Left hindlimb (tissue), 1 donor: Measurements from ENCODE around the gene DNER.
"Not testable (repeated sequence)": the region's sequence is repeated elsewhere in the genome, so short reads cannot be mapped to it uniquely, and the experiment has no call there.

Experiments
- DNase-seq: peaks from one replicate; pipeline ENCODE4 v3.0.0-alpha.2; 2018

Gene DNER

DNA sequence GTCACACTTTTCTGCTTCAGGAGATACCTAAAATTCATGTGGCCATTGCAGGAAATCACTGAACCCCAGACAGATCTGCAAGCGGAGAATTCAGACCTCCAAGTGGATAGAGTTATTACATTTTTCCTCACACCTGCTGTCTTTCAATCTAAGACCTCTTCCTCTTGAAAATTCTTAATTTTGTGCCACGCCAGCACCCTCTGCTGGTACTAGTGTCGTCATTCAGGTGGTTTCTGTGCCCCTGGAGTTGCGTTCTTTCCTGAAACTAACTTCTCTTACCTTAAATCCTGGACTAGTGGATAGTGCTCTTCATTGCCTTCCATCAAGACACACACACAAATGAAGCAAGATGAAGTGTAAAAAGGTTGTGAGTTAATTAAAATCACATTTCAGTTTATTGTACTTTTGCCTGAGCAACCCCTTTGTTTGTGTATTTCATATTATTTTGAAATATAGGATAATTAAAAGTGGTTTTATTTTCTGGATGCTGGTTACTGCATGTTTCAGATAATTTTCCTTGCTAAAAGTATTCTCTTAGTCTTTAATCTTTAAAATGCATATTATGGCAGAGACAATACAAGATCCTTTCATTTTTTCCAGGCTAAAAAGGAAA is 1.6 kb upstream of the DNER start:
- no peak for DNase-seq

DNA sequence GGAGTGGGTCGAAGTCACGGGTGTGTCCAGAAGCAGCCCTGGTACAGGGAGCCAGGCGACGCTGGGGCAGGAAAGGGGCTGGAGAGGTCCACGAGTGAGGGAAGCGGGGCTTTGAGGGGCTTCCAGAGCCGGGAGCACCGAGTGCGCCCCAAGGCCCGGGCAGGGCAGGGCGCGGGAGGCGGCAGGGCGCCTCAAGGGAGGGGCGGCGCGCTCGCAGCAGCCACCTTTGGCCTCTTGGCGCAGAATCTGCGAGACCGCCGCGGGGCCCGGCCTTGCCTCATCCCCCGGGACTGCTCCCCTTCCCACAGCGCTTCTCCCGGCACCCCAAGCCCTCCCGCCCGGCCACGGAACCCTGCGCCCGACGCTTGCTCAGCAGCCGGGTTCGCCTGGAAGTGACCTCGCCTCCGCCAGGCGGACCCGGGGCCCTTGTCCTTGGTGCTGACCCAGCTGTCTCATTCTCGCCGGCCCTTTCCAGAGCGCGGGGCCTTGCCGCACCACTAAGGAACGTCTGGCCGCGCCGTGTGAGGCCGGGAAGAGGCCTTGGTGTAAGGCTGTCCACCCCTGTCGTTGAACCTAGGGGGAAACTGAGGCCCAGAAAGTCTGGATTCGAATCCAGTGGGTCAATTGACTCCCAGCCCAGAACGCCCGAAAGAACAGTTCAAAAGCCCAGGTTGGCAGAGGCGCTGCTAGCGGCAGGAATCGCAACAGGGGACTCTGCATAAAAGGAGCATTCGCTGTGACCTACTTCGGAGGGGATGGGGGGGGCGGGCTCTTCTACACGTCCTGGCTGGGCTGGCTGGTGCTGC is 584 bp upstream of the DNER start:
- DNase-seq, result peak; percentile 74

DNA sequence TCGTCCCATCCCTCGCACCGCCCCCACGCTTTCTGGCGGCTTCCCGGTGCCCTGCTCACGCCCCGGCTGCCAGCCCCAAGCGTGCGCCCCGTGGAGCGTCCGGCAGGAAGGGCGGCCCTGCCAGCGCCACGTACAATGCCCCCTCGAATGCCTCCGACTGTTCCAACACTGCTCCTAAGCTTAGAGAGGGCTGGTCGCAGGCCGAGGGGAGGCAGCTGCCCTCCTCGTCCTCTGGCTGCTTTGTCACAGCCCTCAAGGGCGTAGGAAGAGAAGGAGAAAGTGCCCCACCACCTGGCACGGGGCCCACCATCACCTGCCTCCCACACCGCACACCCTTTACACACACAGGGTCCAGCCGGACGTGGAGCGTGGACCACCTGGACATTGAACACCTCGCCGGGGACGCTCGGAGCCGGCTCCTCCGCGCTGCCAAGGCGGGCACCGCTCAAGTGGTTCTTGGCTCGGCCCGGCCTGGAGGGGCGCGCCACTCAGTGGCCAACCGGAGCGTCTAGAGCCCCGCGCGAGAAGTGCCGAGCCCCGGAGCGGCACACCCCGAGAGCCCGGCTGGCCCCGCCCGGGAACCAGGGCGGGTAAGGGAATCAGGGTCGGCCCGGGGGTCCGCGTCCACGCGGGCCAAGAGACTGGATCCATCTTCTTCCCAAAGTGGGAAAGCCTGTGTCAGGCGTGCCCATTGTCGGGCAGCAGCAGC is 830 bp downstream of the DNER start:
- DNase-seq, result peak; percentile 35

DNA sequence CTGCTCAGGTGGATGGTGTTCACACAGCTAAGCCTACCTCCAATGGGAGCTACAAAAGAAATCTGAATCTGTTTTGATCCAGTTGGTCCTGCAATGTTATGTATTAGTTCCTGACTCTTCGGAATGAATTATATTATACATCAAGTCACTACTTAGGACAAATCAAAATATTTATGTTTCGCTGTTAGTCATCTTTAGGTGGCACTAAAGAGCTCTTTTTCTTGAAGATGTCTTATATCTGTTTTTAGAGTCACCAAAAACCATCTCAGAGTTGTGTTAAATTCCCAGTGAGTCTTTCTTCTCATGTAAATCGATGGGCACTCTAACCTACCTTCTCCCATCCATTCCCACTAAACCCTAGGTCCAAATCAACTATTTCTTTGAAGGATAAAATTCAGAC is 2.2 kb downstream of the DNER start:
- DNase-seq, result no peak

DNA sequence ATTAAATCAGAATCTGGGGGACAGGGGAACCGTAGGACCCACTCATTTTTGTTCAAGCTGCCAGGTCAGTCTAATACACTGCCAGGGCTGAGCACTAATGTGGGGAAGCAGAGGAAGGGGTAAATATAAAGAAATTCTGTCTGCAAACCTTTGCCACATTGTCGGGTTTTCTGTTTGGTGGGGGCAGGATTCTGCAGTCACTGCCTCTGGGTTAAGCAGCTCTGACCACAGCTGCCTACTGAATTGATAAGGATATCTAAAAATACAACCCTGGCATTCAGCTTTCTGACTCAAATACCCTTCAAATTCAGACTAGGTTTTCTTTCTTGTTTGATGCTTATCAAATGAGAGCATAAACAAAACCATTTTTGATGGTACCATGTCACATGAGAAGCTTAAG is 6.0 kb downstream of the DNER start:
- no peak for DNase-seq

DNA sequence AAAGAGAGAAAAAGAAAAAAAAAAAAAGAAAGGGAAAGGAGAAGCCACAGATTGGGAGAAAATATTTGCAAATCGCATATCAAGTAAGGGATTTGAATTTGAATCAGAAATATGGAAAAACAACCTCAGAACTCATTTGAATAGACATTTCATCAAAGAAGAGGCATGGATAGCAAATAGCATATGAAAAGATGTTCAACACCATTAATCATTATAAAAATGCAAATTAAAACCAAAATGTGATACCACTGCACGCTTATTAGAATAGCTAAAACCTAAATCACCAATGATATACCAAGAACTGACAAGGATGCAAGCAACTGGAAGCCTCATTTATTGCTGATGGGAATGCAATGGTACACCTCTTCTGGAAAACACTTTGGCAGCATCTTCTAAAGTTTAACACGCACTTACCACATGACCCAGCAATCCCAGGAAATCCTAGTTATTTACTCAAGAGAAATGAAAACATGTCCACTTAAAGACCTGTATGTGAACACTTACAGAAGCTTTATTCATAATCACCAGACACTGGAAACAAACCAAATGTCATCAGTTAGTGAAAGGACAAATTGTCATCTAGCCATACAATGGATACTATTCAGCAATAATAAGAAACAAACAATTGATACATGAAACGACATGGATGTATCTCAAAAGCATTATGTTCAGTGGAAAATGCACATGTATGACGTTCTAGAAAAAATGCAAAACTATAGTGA is 10.3 kb downstream of the DNER start:
- DNase-seq, result no peak

DNA sequence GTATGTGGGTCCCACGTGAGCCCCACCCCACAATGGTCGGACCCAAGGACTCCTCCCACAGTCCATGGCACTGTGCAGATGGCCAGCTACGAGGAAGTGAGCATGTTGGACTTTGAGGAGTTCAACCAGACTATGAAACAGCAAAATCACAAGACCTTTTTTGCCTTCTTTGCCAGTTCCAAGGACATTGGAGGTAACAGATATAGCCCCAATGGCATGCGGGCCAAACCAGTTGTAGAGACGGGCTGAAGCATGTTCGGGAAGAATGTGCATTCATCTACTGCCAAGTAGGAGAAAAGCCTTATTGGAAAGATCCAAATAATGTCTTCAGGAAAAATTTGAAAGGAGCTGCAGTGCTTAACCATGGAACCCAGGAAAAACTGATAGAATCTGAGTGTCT is 12.6 kb downstream of the DNER start:
- no peak for DNase-seq

DNA sequence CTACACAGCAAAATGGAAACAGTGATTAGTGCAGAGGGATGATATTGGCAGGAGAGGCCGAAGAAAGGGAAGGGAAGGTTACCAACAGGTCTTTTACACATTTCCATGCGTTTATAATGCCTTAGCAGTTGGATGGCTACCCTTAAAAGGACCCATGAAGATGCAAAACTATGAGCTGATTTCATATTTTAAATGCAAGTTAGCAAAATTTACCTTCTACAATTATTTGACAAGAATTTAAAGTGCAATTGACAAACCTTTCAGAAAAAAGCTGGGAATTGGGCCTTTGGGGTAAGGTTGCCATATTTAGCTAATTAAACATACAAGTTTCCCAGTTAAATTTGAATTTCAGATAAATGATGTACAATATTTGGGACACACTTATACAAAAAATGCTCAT is 13.3 kb downstream of the DNER start:
- no peak for DNase-seq

DNA sequence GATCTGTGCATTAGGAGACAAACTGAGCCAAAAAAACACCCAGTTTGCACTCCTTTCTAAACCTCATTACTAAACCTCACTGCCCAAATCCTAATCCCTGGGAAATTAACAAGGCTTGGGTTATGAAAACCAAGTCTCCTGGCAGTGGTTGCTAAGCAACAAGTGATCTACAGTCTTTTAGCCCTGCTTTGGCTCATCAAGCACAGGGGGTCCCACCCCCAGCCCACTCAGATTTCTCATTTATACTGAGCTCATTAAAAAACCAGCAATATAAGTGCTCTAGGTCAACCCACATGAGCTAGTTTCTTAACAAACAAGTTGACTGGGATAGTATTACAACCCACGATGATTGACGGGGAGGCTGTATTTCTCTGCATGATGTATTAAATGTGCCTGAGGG is 18.4 kb downstream of the DNER start:
- DNase-seq, result no peak

DNA sequence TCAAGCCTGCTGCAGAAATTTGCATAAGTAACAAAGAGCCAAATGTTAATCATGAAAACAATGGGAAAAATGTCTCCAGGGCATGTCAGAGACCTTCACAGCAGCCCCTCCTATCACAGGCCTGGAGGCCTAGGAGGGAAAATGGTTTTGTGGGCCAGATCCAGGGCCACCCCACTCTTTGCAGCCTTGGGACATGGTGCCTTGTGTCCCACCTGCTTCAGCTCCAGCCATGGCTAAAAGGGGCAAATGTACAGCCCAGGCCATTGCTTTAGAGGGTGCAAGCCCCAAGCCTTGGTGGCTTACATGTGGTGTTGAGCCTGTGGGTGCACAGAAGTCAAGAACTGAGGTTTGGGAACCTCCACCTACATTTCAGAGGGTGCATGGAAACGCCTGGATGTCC is 20.5 kb downstream of the DNER start:
- DNase-seq, result not testable (repeated sequence)

DNA sequence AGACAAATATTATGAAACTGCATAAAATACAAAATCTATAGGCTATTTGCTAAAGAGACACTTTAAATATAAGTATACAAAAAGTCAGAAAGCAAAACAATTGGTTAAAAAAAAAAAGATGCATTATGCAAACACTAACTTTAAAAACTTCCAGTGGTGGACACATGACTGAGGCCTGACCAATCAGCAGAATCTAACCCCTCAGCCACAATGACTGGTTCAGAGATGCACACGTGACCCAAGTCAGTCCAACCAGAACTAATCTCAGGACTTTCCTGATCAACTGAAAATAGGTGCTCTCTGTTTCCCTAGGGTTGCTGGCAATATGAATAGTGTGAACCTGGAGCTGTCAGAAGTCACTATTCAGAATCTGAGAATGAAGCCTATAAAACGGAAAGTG is 22.7 kb downstream of the DNER start:
- DNase-seq, result no peak

DNA sequence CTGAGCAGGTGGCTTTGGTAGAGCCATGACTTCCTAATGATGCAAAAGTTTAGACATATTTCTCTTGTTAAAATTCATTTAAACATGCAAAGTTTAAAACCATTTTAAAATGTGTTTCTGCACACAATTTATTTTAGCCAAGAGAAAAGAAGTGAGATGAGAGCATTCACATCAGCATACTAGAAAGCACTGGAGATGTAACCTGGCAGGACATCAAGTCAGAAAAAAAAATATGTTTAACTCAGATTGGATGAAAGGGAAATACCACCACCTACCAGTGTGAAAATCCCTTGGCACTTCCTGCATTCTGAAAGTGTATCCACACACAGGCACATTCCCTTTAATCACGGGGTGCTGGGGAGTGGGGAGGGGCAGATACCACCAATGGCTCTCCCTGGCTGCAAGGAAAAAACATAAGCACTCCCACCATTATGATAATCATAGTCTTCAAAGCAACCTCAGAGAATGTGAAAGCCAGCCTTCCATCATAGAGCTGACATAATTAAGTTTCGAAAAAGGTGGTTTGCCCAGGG is 25.0 kb downstream of the DNER start:
- DNase-seq, result no peak

DNA sequence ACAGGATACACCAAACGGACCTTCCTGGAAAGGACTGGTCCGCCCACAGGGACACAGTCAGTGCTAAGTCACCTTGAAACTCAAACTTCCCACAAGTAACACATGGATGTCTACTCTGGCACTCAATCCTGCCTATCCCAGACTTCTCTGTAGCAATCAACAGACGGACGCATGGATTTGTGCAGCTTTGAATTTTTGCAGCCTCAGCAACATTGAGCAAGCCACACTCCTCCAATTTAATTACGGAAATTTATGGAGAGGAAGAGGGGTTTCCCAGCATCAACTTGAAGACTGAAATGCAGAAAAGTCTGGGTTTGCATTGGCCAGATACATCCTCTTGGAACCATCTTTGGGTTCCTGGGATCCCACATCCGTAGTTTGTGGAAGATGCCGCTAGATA is 26.2 kb downstream of the DNER start:
- no peak for DNase-seq

DNA sequence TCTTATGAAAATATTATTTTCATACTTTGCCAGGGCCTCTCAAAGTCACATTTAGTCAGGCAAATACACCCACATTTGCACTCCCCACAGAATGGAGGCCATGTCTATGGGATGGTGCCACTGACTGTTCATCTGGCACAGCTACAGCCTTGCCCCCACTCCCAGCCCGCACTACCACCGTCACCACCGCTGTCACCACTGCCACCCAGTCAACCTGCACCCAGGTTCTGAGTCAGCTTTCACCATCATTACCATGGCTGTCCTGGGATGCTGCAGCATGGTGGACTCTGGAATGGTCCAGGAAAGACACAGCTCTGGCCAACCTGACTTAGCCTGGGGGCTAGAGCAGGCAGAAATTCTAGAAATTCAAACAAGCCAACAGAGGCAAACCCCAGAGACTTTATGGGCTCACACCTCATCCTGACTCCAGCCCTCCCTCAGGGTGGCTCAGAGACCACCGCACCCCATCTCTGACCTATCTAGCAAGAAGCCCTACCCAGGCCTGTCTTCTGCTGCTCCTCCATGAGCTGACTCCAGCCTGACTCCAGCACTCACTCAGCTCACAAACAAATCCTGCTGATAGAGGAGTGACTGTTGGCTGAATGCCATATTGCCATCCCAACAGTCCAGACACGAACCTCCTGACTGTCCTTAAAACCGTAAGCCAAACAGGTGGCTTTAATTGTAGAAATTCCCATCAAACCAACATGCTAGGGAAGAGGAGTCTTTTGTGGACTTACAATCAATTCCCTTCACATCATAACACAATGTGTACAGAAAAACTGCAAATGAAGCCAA is 28.0 kb downstream of the DNER start:
- no peak for DNase-seq

DNA sequence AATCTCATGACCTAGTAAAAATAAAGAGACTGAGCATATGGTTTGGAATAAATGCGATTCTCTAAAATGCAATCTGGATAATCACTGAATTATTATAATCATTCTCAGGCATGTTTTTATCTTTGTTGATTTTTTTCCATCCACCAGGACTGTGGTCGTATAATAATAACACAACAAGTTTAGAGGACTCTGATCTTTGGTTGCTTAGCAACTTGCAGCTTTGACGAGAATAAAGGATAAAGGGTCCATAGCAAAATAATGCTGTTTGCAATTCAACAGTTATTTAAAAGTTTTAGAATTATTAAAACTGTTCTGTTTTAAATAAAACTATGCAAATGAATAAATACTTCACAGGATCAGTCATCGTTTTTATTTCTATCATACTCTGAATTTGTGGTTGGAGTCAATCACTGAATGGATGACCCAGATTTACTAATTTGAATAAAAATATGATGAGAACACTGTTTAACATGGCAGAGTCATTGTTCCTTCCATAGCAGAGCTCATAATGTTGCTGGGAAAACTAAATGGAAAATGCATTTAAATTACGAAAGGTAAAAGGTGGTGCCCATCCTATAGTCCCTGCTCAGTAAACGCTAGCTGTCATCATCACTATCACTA is 29.3 kb downstream of the DNER start:
- DNase-seq, result no peak

DNA sequence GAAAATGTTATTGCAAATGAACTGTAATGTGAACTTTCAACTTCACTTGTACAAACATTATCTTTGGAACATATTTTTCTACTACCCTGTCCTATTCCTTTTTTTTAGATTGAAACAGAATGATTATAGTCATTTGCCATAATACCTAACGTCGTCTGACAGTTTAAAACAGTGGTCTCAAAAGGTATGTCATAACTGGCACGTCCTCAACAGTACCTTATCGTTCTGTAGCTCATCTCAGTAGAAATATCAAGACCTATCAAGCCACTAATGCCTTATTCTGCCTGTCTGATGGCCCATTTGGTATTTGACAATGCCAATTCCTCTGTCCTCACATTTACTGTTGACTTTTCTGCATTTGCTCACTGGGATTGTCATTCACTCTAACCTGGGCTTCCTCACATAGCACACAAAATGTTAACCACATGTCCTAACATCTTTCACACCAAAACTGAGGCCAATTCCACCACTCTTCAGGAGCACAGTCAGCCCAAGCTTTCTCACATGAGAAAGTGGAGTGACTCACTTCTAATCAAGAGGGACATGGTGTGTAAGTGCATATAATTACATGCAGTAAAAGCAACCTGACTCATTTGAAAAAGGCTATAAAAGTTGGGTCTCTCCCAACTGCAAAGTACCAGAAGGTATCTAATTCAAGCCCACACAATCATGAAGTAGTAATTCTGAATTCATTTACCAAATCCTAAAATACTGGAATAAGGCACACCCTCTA is 34.8 kb downstream of the DNER start:
- DNase-seq, result no peak

DNA sequence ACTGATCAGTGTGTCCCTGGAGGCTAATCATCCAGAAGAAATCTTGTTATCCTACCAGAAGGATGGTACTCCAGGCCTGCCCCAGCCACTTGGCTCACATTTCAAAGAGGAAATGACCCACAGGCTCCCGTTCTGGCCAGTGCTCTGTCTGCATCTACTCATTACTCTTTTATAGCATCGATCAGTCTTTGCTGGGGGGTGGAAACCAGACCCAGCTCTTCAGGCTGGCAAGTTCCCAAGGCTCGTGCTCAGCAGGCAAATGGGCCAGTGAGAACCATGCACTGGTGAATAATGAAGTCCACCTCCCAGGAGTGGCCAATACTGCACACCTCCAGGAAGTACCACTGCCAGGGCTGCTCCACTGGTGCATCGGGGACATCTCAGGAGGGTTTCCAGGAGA is 38.8 kb downstream of the DNER start:
- no peak for DNase-seq

DNA sequence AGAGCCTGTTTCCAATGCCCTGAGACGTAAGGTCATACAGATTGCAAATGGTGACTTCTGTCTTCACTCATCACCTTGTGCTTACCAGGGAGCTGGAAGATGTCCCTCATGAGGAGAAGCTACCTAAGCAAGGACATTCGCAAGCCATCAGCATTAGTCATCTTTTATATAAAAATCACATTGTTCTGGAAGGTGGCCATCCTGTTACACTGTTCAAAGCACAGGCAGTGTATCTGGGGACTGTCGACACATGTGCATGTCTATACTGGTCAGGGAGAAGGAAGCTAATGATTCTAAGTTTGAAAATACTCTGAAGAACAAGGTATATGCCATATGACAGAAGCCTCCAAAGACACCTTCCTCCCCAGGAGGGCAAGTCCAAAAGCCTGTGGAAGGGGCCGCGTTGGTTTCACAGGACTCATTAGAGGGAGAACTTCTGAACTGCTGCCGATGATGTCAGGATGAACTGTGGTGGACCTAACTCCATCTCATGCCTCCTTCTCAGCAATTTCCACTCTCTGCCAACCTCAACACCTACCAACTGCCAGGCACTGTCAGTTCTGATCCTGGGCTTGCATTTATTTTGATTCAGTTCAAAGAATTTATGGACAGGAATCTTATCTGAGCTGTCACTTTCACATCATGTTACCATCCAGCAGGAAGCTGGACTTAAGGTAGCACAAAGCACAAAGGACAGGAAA is 39.4 kb downstream of the DNER start:
- DNase-seq, result no peak

DNA sequence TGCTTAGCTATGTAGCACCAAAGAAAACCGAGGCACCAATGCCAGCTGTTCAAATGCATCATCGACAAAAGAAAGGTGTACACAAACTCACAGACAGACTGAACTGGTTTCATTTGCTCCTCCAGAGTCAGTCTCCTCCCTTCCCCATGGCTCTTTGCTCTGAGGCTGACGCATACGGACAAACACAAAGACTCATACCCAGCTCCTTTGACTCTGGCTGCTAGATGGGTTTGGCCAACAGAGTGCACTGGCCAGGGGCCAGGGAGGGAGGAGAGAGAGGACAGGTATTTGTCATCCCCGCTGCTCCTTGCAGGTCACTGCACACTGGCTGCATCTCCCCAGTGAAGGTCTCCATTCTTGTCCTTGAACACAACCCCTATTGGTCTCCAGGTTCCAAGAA is 40.7 kb downstream of the DNER start:
- no peak for DNase-seq

DNA sequence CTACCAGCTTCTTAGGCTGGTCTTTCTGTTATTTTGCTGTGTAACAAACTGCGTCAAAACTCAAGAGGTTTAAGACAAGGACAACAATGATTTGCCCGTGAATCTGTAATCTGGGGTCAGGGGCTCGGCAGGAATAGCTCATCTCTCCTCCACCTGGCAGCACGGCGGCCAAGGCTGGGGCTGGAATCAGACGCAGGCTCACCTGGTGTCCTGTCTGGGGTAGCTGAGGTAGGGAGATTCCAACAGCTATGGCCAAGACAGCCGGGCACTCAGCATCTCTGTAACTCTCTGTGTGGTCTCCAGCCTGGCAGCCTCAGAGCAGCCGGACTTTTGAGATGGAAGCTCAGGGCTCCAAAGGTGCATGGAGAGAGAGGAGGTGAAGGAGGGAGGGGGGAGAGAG is 42.3 kb downstream of the DNER start:
- no peak for DNase-seq

DNA sequence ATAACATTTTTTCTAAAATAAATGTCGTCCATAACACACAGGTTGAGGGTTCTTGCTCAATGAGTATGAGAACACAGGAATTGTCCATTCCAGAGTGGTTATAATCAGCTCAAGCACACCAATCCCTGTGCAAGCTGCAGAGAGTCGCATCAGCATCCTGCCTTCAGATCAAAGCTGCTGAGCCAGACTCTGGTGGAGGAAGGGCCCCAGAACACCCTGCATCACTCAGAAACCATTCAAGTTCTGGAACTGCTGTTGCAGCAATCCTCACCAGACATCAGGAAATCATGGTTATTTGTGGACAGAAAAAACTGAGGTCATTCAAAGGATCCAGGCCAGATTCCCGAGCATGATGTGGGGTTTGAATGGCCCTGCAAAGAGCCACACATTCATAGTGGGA is 44.5 kb downstream of the DNER start:
- DNase-seq, result no peak
